Upper lobe of left lung (tissue), 4 donors: ENCODE results near the gene SMOC2.

ENCODE experiments used
- POLR2AphosphoS5 ChIP-seq, 2 donors: sonication (generic); formaldehyde crosslinking; IDR thresholded peaks; one replicate each; pipeline ENCODE4 v1.5.1; 2017; ENCODE audit warnings: antibody characterized with exemption in 2 of 2
- TF ChIP-seq, protein P1 (sequence below), 6 experiments: fragments of 450-650 bp in 4 of 6; fragments of 200-600 bp in 2 of 6; sonication (generic) in 2 of 6; IDR thresholded peaks; one replicate each; pipeline ENCODE4 v1.5.1; 2016 to 2019; ENCODE audit warnings: antibody characterized with exemption in 6 of 6

GRCh38 chr6:168410554-168411011 is 30.4 kb upstream of the SMOC2 start:
- TF ChIP-seq, protein P1, sequence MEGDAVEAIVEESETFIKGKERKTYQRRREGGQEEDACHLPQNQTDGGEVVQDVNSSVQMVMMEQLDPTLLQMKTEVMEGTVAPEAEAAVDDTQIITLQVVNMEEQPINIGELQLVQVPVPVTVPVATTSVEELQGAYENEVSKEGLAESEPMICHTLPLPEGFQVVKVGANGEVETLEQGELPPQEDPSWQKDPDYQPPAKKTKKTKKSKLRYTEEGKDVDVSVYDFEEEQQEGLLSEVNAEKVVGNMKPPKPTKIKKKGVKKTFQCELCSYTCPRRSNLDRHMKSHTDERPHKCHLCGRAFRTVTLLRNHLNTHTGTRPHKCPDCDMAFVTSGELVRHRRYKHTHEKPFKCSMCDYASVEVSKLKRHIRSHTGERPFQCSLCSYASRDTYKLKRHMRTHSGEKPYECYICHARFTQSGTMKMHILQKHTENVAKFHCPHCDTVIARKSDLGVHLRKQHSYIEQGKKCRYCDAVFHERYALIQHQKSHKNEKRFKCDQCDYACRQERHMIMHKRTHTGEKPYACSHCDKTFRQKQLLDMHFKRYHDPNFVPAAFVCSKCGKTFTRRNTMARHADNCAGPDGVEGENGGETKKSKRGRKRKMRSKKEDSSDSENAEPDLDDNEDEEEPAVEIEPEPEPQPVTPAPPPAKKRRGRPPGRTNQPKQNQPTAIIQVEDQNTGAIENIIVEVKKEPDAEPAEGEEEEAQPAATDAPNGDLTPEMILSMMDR (IDR thresholded peaks at IDR 0.05): no peak
- no peak for TF ChIP-seq POLR2AphosphoS5 (IDR thresholded peaks at IDR 0.05)
